H1 (cell line): ENCODE measurements around the gene CS. TPM values are rescaled to one million over a fixed set of nuclear protein-coding genes. Genes with fewer than 3 reads are reported as not detected.

Experiments
- MAX ChIP-seq: IDR thresholded peaks from 2 replicates; pipeline ENCODE4 v1.6.1; 2012; ENCODE audit warnings: inconsistent platforms
- RFX5 ChIP-seq: IDR thresholded peaks from 2 replicates; pipeline ENCODE4 v1.6.1; 2011; ENCODE audit warnings: low read depth, low read length, improper control_type of control experiment, borderline replicate concordance
- TAF7 ChIP-seq: optimal IDR thresholded peaks from 2 replicates; pipeline ENCODE3; 2011; ENCODE audit warnings: low read depth, mild to moderate bottlenecking, inconsistent platforms, low read length, moderate library complexity, borderline replicate concordance
- polyA plus RNA-seq, 7 experiments: library from polyadenylated mRNA; depleted of rRNA in 3 of 7; stranded (reverse) in 5 of 7; unstranded in 2 of 7; fragments of >200 nt in 5 of 7; fragments of 200-250 nt in 2 of 7; gene quantifications; 1 replicate in 5 of 7; 2 replicates in 1 of 7; 4 replicates in 1 of 7; pipeline versions ENCODE4 v1.2.1 to v1.2.3, GENCODE V29; 2011 to 2013; ENCODE audit warnings: missing spikeins in 2 of 7, mixed read lengths in 2 of 7
- total RNA-seq: library from RNA; stranded (reverse); fragmentation: NEBNext Ultra II Directional; extraction: Animal tissue kit (Norgen Biotek cat#: 25700); gene quantifications from 2 replicates; pipeline ENCODE4 v1.2.1, GENCODE V29; 2021

Gene CS
- total and polyA plus RNA-seq, 2 of the 8 experiments (the other 6 are each of a cell fraction or from before 2014, with no cell fraction given), result 96.6 to 238 TPM

- no peak for TF ChIP-seq RFX5
- TF ChIP-seq TAF7, result no peak
- no peak for TF ChIP-seq MAX
Observed at GRCh38 chr12:56299308-56299852, 750 bp downstream of the CS start (continued).
